CD8-positive, alpha-beta memory T cell (primary cell): ENCODE data around the gene TTLL12. TPM values are rescaled to one million over a fixed set of nuclear protein-coding genes. Genes with fewer than 3 reads are reported as not detected.
"Not testable (repeated sequence)": the region's sequence is repeated elsewhere in the genome, so short reads cannot be mapped to it uniquely, and the experiment has no call there.

Experiments
- CTCF ChIA-PET: fragments of 350-600 bp; sonication (Branson Sonifier 250); formaldehyde crosslinking; loops from one replicate; lab custom pipeline; 2021; ENCODE audit warnings: antibody characterized with exemption; lab: Charles Lee
- POLR2A ChIA-PET: fragments of 350-600 bp; sonication (Branson Sonifier 250); formaldehyde crosslinking; loops from one replicate; lab custom pipeline; 2021; ENCODE audit warnings: antibody characterized with exemption; lab: Charles Lee
- DNase-seq, 5 donors: peaks; one replicate each; pipeline versions ENCODE4 v3.0.0 to v3.0.0-alpha.2; 2020 to 2022; ENCODE audit warnings: mixed read lengths in 1 of 5
- H3K27ac ChIP-seq: one replicate; pipeline ENCODE4 v1.7.0; 2013; ENCODE audit warnings: low read depth, mild to moderate bottlenecking, low read length, moderate library complexity
- H3K27me3 ChIP-seq: 2 replicates; pipeline ENCODE4 v1.7.0; 2013; ENCODE audit warnings: low read length, mild to moderate bottlenecking; ENCODE audit not compliant: insufficient read depth, poor library complexity, severe bottlenecking
- H3K36me3 ChIP-seq: 2 replicates; pipeline ENCODE4 v1.7.0; 2013; ENCODE audit warnings: mild to moderate bottlenecking, low read length, moderate library complexity; ENCODE audit not compliant: insufficient read depth
- H3K4me1 ChIP-seq: 2 replicates; pipeline ENCODE4 v1.7.0; 2013; ENCODE audit warnings: mild to moderate bottlenecking, low read length, moderate library complexity; ENCODE audit not compliant: insufficient read depth
- H3K4me3 ChIP-seq: 2 replicates; pipeline ENCODE4 v1.7.0; 2013; ENCODE audit warnings: mild to moderate bottlenecking, low read length
- H3K9me3 ChIP-seq: 2 replicates; pipeline ENCODE4 v1.7.0; 2013; ENCODE audit warnings: mild to moderate bottlenecking, low read length
- H3K27ac Mint-ChIP-seq, 8 donors: one replicate each; pipeline ENCODE4 v1.8.0; 2020 to 2021; ENCODE audit warnings: mixed read lengths in 8 of 8, mild to moderate bottlenecking in 6 of 8, inconsistent platforms in 3 of 8, moderate library complexity in 3 of 8
- H3K27me3 Mint-ChIP-seq, 2 donors: one replicate each; pipeline ENCODE4 v1.8.0; 2020 to 2021; ENCODE audit warnings: mixed read lengths in 2 of 2, mild to moderate bottlenecking in 1 of 2, moderate library complexity in 1 of 2
- H3K36me3 Mint-ChIP-seq, 3 donors: one replicate each; pipeline ENCODE4 v1.8.0; 2020 to 2021; ENCODE audit warnings: mixed read lengths in 3 of 3, inconsistent platforms in 1 of 3, mild to moderate bottlenecking in 1 of 3
- H3K4me1 Mint-ChIP-seq, 3 donors: one replicate each; pipeline ENCODE4 v1.8.0; 2020 to 2021; ENCODE audit warnings: mixed read lengths in 3 of 3, inconsistent platforms in 1 of 3, mild to moderate bottlenecking in 1 of 3
- H3K4me3 Mint-ChIP-seq, 7 donors: one replicate each; pipeline ENCODE4 v1.8.0; 2020 to 2021; ENCODE audit warnings: mixed read lengths in 7 of 7, mild to moderate bottlenecking in 6 of 7, moderate library complexity in 4 of 7, inconsistent platforms in 2 of 7
- H3K9me3 Mint-ChIP-seq, 5 donors: one replicate each; pipeline ENCODE4 v1.8.0; 2020 to 2022; ENCODE audit warnings: mixed read lengths in 5 of 5, mild to moderate bottlenecking in 3 of 5, moderate library complexity in 2 of 5, inconsistent platforms in 1 of 5
- polyA plus RNA-seq: library from polyadenylated mRNA; unstranded; fragments of 300-500 nt; fragmentation: Illumina TruSeq; gene quantifications from one replicate; pipeline ENCODE4 v1.2.3, GENCODE V29; 2021
- total RNA-seq, 2 experiments: library from RNA; stranded (reverse); gene quantifications; one replicate each; pipeline ENCODE4 v1.2.3, GENCODE V29; 2021

Gene TTLL12
- total and polyA plus RNA-seq, 3 experiments from 2014 or later = 30.1 to 112 (median 104) TPM

DNA sequence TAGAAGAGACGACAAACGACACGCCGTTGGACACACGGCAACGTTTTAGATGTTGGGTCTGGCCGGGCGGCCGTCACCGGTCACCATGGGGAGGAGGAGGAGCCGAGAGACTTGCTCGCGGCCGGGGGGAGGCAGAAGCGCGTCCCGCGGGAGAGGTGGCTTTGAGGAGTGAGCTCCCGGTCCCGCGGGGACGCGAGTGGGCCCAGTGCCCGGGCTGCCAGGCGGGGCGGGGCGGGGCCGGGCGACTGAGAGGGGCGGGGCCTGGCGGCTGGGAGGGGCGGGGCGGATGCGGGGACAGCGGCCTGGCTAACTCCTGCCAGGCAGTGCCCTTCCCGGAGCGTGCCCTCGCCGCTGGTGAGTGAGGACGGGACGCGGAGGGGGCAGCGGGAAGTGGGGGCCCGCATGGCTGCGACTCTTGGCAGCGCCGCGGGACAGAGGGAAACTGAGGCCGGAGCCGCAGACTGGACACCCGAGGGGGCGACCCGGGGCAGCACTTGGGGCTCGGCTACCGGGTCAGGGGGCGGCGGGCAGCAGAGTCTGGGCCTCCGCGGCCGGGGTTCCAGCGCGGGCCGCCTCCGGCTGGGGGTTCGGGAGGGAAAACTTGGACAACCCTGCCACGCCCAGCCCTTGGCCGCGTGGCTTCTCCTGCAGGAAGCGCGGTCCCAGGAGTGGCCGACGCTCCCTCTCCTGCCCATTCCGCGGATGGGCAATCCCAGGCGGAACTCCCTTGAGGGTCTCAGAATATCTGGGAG, 35.5 kb downstream of the TTLL12 start, which contains the start of gene TSPO:
TSPO (plus strand) TSS at position 309 of the 752 bp plus-strand sequence. CDS start 7,680 bp downstream, outside the sequence.
- Mint-ChIP-seq H3K27ac (peak within 1 kb of the TSS; percentile 62 to 96 (median 91)), H3K36me3 (peaks cover 0 to 8% (median 0%) of the 10 kb centered on the region in 3 donors), H3K4me1 (peaks cover 9 to 37% (median 10%) of the 10 kb centered on the region in 3 donors), H3K27me3 (peaks cover 1 to 2% of the 10 kb centered on the region in 2 donors), H3K4me3 (peak within 1 kb of the TSS; percentile 88 to 95 (median 92)), H3K9me3 (no peaks in the 10 kb centered on the region)
- peak; percentile 42 to 73 (median 65) for DNase-seq
- Histone ChIP-seq H3K27ac (peak within 1 kb of the TSS; percentile 64), H3K4me1 (peaks cover 12% of the 10 kb centered on the region), H3K9me3 (no peaks in the 10 kb centered on the region), H3K27me3 (no peaks in the 10 kb centered on the region), H3K4me3 (peak within 1 kb of the TSS; percentile 88), H3K36me3 (no peaks in the 10 kb centered on the region)
- POLR2A ChIA-PET = interaction anchor here (1.0 kb wide), 2 partner anchors 36 kb away, joined by 3 read pairs; partner anchors contain the start of gene TTLL12
- CTCF ChIA-PET = no interaction called here

DNA sequence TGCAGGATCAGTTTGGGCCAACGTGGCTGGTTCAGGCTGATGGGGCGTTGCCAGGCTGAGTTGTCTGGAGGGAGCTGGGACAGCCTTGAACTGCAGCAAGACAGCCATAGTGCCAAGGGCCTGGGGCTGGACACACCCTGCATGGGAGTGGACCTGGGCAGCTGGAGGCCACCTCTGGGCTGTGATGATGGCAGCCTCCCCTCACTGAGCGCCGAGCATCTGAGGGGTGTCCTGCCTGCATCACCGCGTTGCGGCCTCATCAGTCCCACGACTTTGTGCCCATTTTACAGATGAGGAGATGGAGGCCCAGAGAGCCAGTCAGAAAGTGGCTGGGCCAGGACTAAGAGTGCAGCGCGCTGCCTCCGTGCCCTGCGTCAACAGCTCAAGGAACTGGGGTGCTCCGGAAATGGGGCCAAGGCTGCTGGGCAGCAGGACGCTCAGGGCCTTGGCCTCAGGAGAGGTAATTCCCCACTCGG, 36.2 kb downstream of the TTLL12 start:
- H3K4me3 Mint-ChIP-seq = peak overlapping the region; percentile 86 to 95 (median 92)
- DNase-seq = no peak
- H3K27me3 Mint-ChIP-seq = peaks cover 1 to 2% of the 10 kb centered on the region in 2 donors
- H3K9me3 ChIP-seq = no peaks in the 10 kb centered on the region
- CTCF ChIA-PET = no interaction called here
- peaks cover 12% of the 10 kb centered on the region for H3K4me1 ChIP-seq
- peak overlapping the region; percentile 34 to 96 (median 91) for H3K27ac Mint-ChIP-seq
- no peaks in the 10 kb centered on the region for H3K27me3 ChIP-seq
- H3K4me1 Mint-ChIP-seq = peaks cover 9 to 32% (median 10%) of the 10 kb centered on the region in 3 donors
- H3K27ac ChIP-seq = peak overlapping the region; percentile 33
- H3K36me3 Mint-ChIP-seq = peaks cover 0 to 8% (median 0%) of the 10 kb centered on the region in 3 donors
- H3K4me3 ChIP-seq = peak overlapping the region; percentile 52
- H3K36me3 ChIP-seq = no peaks in the 10 kb centered on the region
- POLR2A ChIA-PET = interaction anchor here (1.0 kb wide), 1 partner anchor 37 kb away, joined by 3 read pairs; no protein-coding TSS in a partner anchor
- H3K9me3 Mint-ChIP-seq = no peaks in the 10 kb centered on the region

DNA sequence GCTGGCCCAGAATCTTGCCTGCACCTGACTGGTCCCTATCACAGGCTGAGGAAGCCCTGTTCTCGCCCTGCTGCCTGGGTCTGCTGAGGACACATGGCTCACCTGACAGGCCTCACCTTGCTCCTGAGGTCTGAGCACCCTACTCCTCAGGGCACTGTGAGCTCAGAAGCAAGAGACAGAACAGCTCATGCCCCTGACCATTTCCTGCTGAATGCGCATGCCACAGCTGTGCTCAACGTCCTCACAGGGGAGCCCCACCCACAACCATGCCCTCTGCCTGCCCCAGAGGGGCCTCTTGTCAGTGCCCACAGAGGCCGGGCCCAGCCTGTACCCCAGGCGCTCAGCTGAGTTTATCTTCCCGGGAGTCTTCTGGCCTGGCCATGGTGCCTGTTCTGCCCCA, 38.4 kb downstream of the TTLL12 start:
- Mint-ChIP-seq H3K4me1 (peaks cover 10 to 27% (median 14%) of the 10 kb centered on the region in 3 donors), H3K9me3 (no peaks in the 10 kb centered on the region), H3K36me3 (peaks cover 0 to 4% (median 0%) of the 10 kb centered on the region in 3 donors), H3K4me3 (peak overlapping the region in 3 of 7 donors; percentile 53 to 81 (median 58)), H3K27ac (peak overlapping the region in 1 of 8 donors; percentile 17), H3K27me3 (peaks cover 1 to 2% of the 10 kb centered on the region in 2 donors)
- no peaks in the 10 kb centered on the region for H3K27me3 ChIP-seq
- H3K4me3 ChIP-seq = no peak overlapping the region
- CTCF ChIA-PET = no interaction called here
- POLR2A ChIA-PET = no interaction called here
- no peaks in the 10 kb centered on the region for H3K36me3 ChIP-seq
- no peak for DNase-seq
- peaks cover 16% of the 10 kb centered on the region for H3K4me1 ChIP-seq
- no peaks in the 10 kb centered on the region for H3K9me3 ChIP-seq
- H3K27ac ChIP-seq = no peak overlapping the region

DNA sequence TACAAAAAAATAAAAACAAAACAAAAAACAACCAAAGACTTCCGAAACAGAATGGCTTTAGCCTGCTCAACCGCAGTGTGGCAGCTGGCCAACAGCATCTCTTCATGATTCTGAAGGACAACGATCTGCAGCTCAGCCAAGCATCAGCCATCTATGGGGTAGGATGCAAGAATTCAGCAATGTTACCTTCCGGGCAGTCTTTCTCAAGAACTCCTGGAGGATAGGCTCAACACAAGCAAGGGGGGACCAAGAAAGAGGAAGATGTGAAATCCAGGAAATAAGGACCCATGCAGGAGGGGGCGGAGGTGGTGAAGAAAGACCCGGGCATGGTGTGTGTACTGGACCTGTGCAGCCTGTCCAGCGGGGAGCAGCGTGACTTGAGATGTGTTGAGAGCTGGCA, 39.1 kb downstream of the TTLL12 start:
- no peak overlapping the region for H3K27ac ChIP-seq
- ChIA-PET CTCF (interaction anchor here (0.7 kb wide), 1 partner anchor 10 kb away, joined by 3 read pairs; no protein-coding TSS in a partner anchor), POLR2A (no interaction called here)
- peak overlapping the region in 2 of 7 donors; percentile 81 to 85 for H3K4me3 Mint-ChIP-seq
- peak overlapping the region in 2 of 8 donors; percentile 44 to 59 for H3K27ac Mint-ChIP-seq
- H3K36me3 Mint-ChIP-seq = peaks cover 0 to 6% (median 0%) of the 10 kb centered on the region in 3 donors
- H3K4me1 ChIP-seq = peaks cover 17% of the 10 kb centered on the region
- no peak overlapping the region for H3K4me3 ChIP-seq
- no peaks in the 10 kb centered on the region for H3K9me3 ChIP-seq
- H3K9me3 Mint-ChIP-seq = no peaks in the 10 kb centered on the region
- no peak for DNase-seq
- peaks cover 12 to 28% (median 13%) of the 10 kb centered on the region in 3 donors for H3K4me1 Mint-ChIP-seq
- H3K27me3 Mint-ChIP-seq = peaks cover 1 to 2% of the 10 kb centered on the region in 2 donors
- H3K36me3 ChIP-seq = no peaks in the 10 kb centered on the region
- no peaks in the 10 kb centered on the region for H3K27me3 ChIP-seq

DNA sequence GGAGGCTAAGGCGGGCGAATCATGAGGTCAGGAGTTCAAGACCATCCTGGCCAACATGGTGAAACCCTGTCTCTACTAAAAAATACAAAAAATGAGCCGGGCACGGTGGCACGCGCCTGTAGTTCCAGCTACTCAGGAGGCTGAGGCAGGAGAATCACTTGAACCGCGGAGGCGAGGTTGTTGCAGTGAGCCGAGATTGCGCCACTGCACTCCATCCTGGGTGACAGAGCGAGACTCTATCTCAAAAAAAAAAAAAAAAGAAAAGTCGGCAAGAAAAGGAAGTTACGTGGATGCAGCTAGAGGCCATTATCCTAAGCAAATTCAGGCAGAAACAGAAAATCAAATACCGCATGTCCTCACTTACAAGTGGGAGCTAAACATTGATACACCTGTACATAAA, 40.6 kb downstream of the TTLL12 start:
- CTCF ChIA-PET = interaction anchor here (1.0 kb wide), 1 partner anchor 60 kb away, joined by 3 read pairs; no protein-coding TSS in a partner anchor
- Mint-ChIP-seq H3K4me3 (peak overlapping the region in 1 of 7 donors; percentile 40), H3K4me1 (peaks cover 14 to 28% (median 20%) of the 10 kb centered on the region in 3 donors)
- peaks cover 19% of the 10 kb centered on the region for H3K4me1 ChIP-seq
- H3K36me3 ChIP-seq, H3K9me3 Mint-ChIP-seq, H3K9me3 ChIP-seq, H3K27ac ChIP-seq, DNase-seq, H3K4me3 ChIP-seq, H3K27me3 Mint-ChIP-seq, POLR2A ChIA-PET, H3K27me3 ChIP-seq, H3K36me3 Mint-ChIP-seq, H3K27ac Mint-ChIP-seq: not testable (repeated sequence)

DNA sequence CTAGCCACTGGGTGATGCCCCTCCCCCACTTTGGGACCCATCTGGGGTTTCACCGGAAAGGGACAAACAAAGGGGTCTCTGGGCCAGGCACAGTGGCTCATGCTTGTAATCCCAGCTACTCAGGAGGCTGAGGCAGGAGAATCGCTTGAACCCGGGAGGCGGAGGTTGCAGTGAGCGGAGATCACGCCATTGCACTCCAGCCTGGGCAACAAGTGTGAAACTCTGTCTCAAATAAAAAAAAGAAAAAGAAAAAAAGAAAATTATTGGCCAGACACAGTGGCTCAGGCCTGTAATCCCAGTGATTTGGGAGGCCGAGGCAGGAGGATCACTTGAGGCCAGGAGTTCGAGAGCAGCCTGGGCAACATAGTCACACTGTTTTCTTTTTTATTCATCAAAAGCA, 41.6 kb downstream of the TTLL12 start:
- H3K4me3 ChIP-seq, H3K9me3 Mint-ChIP-seq, H3K9me3 ChIP-seq, POLR2A ChIA-PET, H3K27me3 Mint-ChIP-seq, H3K27ac Mint-ChIP-seq, H3K27me3 ChIP-seq, H3K27ac ChIP-seq, DNase-seq, H3K36me3 ChIP-seq: not testable (repeated sequence)
- Mint-ChIP-seq H3K4me3 (peak overlapping the region in 1 of 7 donors; percentile 75), H3K4me1 (peaks cover 12 to 30% (median 23%) of the 10 kb centered on the region in 3 donors), H3K36me3 (peaks cover 0 to 12% (median 0%) of the 10 kb centered on the region in 3 donors)
- CTCF ChIA-PET = interaction anchor here (1.1 to 1.5 kb wide), 2 partner anchors 9 to 43 kb away, joined by 3 to 5 read pairs; no protein-coding TSS in a partner anchor
- peaks cover 14% of the 10 kb centered on the region for H3K4me1 ChIP-seq

DNA sequence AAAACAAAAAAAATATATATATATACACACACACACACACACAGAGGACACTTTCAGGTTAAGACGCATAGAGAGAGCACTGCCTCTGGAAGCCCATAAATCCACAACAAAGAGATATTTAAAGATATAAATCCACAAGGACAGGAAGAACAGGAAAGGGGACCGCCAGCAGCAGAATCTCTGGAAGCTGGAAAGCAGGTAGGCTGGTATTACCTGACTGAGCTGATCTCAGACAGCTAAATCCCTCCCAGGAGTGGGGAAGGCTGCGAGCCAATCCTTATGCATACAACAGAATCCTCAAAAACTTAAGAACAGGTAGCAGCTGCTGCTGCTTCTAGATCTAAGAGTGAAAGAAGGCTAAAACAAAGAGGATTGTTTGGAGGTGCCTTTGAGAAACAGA, 42.0 kb downstream of the TTLL12 start:
- H3K27me3 ChIP-seq = no peaks in the 10 kb centered on the region
- no peaks in the 10 kb centered on the region for H3K36me3 ChIP-seq
- Mint-ChIP-seq H3K36me3 (peaks cover 0 to 16% (median 0%) of the 10 kb centered on the region in 3 donors), H3K9me3 (no peaks in the 10 kb centered on the region), H3K4me1 (peaks cover 11 to 30% (median 23%) of the 10 kb centered on the region in 3 donors), H3K4me3 (peak overlapping the region in 3 of 7 donors; percentile 23 to 75 (median 46)), H3K27ac (peak overlapping the region in 3 of 8 donors; percentile 17 to 76 (median 48)), H3K27me3 (peaks cover 1 to 2% of the 10 kb centered on the region in 2 donors)
- no peak overlapping the region for H3K4me3 ChIP-seq
- no peaks in the 10 kb centered on the region for H3K9me3 ChIP-seq
- no peak for DNase-seq
- H3K4me1 ChIP-seq = peaks cover 14% of the 10 kb centered on the region
- CTCF ChIA-PET = interaction anchor here (1.1 to 1.5 kb wide), 2 partner anchors 9 to 43 kb away, joined by 3 to 5 read pairs; no protein-coding TSS in a partner anchor
- no peak overlapping the region for H3K27ac ChIP-seq
- POLR2A ChIA-PET = no interaction called here
